ENCODE data around the gene KRT83.
"Not testable (repeated sequence)": the region's sequence is repeated elsewhere in the genome, so short reads cannot be mapped to it uniquely, and the experiment has no call there.

KRT83 gene

GRCh38 chr12:52287816-52288805, 33.1 kb downstream of the KRT83 start:
- H3K9ac ChIP-seq (ENCODE audit: low read length); H3K79me2 ChIP-seq (ENCODE audit: low read length); H3K27ac ChIP-seq (ENCODE audit: low read length); H4K20me1 ChIP-seq (ENCODE audit: insufficient read depth, low read length); H3K9me3 ChIP-seq (ENCODE audit: insufficient read depth, low read length); H3K4me3 ChIP-seq (ENCODE audit: low read length); H3K4me2 ChIP-seq (ENCODE audit: low read length); H3K4me1 ChIP-seq (ENCODE audit: low read length); H2AFZ ChIP-seq (ENCODE audit: low read depth, low read length); H3K36me3 ChIP-seq (replicated peaks; ENCODE audit: low read depth, low read length); H3K27me3 ChIP-seq (ENCODE audit: low read depth, low read length): not testable (repeated sequence)

- H3K4me1 ChIP-seq (ENCODE audit: low read length); H3K9me3 ChIP-seq (ENCODE audit: insufficient read depth, low read length); H3K36me3 ChIP-seq (replicated peaks; ENCODE audit: low read depth, low read length); H2AFZ ChIP-seq (ENCODE audit: low read depth, low read length); H3K4me2 ChIP-seq (ENCODE audit: low read length); H3K4me3 ChIP-seq (ENCODE audit: low read length); H3K27ac ChIP-seq (ENCODE audit: low read length); H3K27me3 ChIP-seq (ENCODE audit: low read depth, low read length); H4K20me1 ChIP-seq (ENCODE audit: insufficient read depth, low read length); H3K9ac ChIP-seq (ENCODE audit: low read length); H3K79me2 ChIP-seq (ENCODE audit: low read length): not testable (repeated sequence)
- peak; percentile 24 for TF ChIP-seq CTCF (IDR thresholded peaks at IDR 0.05; ENCODE audit: low read depth, low read length)
Observed at GRCh38 chr12:52286857-52287785, 34.1 kb downstream of the KRT83 start.

- no peaks in the 10 kb centered on the region for H3K36me3 ChIP-seq (replicated peaks; ENCODE audit: low read depth, low read length)
- H2AFZ ChIP-seq (ENCODE audit: low read depth, low read length) = no peak overlapping the region
- H3K9me3 ChIP-seq (ENCODE audit: insufficient read depth, low read length) = no peaks in the 10 kb centered on the region
- H3K79me2 ChIP-seq (ENCODE audit: low read length) = no peaks in the 10 kb centered on the region
- H3K27me3 ChIP-seq (ENCODE audit: low read depth, low read length) = peaks cover 5% of the 10 kb centered on the region
- H3K4me2 ChIP-seq (ENCODE audit: low read length) = no peak overlapping the region
- H3K4me1 ChIP-seq (ENCODE audit: low read length) = no peaks in the 10 kb centered on the region
- no peak overlapping the region for H3K9ac ChIP-seq (ENCODE audit: low read length)
- no peak overlapping the region for H3K27ac ChIP-seq (ENCODE audit: low read length)
- TF ChIP-seq EZH2phosphoT487 (IDR thresholded peaks at IDR 0.05; ENCODE audit: low read depth) (no peak), CTCF (IDR thresholded peaks at IDR 0.05; ENCODE audit: low read depth, low read length) (no peak)
- H4K20me1 ChIP-seq (ENCODE audit: insufficient read depth, low read length) = no peaks in the 10 kb centered on the region
- no peak overlapping the region for H3K4me3 ChIP-seq (ENCODE audit: low read length)
Observed at GRCh38 chr12:52285851-52286530, 35.2 kb downstream of the KRT83 start.

GRCh38 chr12:52285172-52285745, 35.9 kb downstream of the KRT83 start:
- no peak overlapping the region for H3K27ac ChIP-seq (ENCODE audit: low read length)
- no peaks in the 10 kb centered on the region for H3K9me3 ChIP-seq (ENCODE audit: insufficient read depth, low read length)
- H2AFZ ChIP-seq (ENCODE audit: low read depth, low read length) = no peak overlapping the region
- no peaks in the 10 kb centered on the region for H3K4me1 ChIP-seq (ENCODE audit: low read length)
- H3K36me3 ChIP-seq (replicated peaks; ENCODE audit: low read depth, low read length) = no peaks in the 10 kb centered on the region
- H4K20me1 ChIP-seq (ENCODE audit: insufficient read depth, low read length) = no peaks in the 10 kb centered on the region
- H3K9ac ChIP-seq (ENCODE audit: low read length) = no peak overlapping the region
- H3K79me2 ChIP-seq (ENCODE audit: low read length) = no peaks in the 10 kb centered on the region
- H3K4me2 ChIP-seq (ENCODE audit: low read length) = no peak overlapping the region
- H3K27me3 ChIP-seq (ENCODE audit: low read depth, low read length) = peaks cover 12% of the 10 kb centered on the region
- H3K4me3 ChIP-seq (ENCODE audit: low read length) = no peak overlapping the region
- TF ChIP-seq CTCF (IDR thresholded peaks at IDR 0.05; ENCODE audit: low read depth, low read length) = no peak
- TF ChIP-seq EZH2phosphoT487 (IDR thresholded peaks at IDR 0.05; ENCODE audit: low read depth) = no peak
